ENCODE results near the gene GABRB1.

DNA sequence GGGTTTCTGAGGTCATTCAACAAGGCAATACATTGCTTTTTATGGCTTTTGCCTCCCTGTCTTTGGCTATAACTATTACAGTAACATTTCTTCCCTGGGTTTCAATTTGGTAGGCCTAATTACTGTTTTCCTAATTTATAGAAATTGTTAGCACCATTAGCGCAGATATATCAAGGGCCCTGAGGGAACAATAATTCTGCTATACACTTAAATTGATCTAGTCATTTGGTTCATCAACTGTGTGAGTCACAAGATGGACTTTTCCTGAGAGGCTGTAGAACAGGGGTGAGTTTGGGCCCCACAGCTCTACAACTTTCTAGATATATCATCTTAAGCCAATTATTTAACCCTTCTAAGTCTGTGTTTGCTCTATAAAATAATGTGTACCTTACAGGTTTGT, 324.2 kb downstream of the GABRB1 start:
- TF ChIP-seq, protein P1, sequence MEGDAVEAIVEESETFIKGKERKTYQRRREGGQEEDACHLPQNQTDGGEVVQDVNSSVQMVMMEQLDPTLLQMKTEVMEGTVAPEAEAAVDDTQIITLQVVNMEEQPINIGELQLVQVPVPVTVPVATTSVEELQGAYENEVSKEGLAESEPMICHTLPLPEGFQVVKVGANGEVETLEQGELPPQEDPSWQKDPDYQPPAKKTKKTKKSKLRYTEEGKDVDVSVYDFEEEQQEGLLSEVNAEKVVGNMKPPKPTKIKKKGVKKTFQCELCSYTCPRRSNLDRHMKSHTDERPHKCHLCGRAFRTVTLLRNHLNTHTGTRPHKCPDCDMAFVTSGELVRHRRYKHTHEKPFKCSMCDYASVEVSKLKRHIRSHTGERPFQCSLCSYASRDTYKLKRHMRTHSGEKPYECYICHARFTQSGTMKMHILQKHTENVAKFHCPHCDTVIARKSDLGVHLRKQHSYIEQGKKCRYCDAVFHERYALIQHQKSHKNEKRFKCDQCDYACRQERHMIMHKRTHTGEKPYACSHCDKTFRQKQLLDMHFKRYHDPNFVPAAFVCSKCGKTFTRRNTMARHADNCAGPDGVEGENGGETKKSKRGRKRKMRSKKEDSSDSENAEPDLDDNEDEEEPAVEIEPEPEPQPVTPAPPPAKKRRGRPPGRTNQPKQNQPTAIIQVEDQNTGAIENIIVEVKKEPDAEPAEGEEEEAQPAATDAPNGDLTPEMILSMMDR (IDR thresholded peaks at IDR 0.05; ENCODE audit: borderline replicate concordance, extremely low read depth, low read length, poor library complexity, severe bottlenecking): no peak
- no peak for TF ChIP-seq EZH2 (IDR thresholded peaks at IDR 0.05; ENCODE audit: borderline replicate concordance, low read depth, low read length, severe bottlenecking)

Data from DND-41 (cell line).